ENCODE data around the gene MRGPRE. TPM values are rescaled to one million over a fixed set of nuclear protein-coding genes. Genes with fewer than 3 reads are reported as not detected.
A peak's percentile ranks its signal among the peaks of the same experiment; 100 is the strongest.

MRGPRE gene
- total and polyA plus RNA-seq, 4 donors, result not detected

DNA sequence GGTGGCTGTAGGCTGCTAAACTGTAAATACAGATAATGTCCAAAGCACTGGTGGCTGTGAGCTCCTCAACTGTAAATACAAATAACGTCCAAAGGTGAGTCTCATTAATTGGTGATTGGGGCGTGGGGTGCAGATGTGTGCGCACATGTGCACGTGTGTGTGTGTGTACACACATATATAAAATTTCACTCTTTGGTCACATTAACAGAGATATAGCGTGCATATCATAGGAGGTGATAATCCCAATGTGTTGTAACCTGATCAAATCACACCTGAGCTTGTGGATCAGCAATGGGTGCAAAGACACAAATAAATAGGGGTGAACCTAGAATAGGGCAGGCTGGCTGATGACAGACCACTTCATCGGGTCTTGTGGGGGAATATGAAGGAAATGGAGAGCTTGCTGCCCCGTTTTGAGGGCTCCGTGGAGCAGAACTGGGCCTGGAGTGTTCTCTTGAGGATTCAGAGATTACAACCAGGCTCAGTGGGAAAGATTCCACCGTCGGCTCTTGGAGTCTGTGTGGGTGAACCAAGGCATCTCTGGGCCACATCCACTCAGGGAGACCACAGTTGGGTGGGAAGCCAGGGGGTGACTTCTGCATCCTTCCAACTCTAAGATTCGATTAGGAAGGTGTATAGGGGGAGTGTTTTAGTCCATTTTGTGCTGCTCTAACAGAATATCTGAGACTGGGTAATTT is 42.2 kb downstream of the MRGPRE start:
- Histone ChIP-seq H3K9me3 (ENCODE audit: control insufficient read depth, low read length) (no peaks in the 10 kb centered on the region), H3K4me3 (ENCODE audit: low read length in 2 of 2) (no peak overlapping the region), H3K4me1 (ENCODE audit: control insufficient read depth in 1 of 2, insufficient read depth in 2 of 2, low read length in 2 of 2) (no peaks in the 10 kb centered on the region), H3K27ac (ENCODE audit: low read depth in 1 of 2, low read length in 2 of 2) (no peak overlapping the region), H3K27me3 (ENCODE audit: control insufficient read depth in 1 of 2, insufficient read depth in 2 of 2, low read length in 1 of 2) (no peaks in the 10 kb centered on the region), H3K36me3 (ENCODE audit: control insufficient read depth in 1 of 2, insufficient read depth in 2 of 2, low read length in 1 of 2) (no peaks in the 10 kb centered on the region)
- peak; percentile 28 to 50 for DNase-seq
- intact Hi-C loops (cut with DNase I), result no loop called here
- ATAC-seq (ENCODE audit: low FRiP score), result no peak
- 86% methylated on average over 11 of the region's 11 CpGs for WGBS, 2 donors

DNA sequence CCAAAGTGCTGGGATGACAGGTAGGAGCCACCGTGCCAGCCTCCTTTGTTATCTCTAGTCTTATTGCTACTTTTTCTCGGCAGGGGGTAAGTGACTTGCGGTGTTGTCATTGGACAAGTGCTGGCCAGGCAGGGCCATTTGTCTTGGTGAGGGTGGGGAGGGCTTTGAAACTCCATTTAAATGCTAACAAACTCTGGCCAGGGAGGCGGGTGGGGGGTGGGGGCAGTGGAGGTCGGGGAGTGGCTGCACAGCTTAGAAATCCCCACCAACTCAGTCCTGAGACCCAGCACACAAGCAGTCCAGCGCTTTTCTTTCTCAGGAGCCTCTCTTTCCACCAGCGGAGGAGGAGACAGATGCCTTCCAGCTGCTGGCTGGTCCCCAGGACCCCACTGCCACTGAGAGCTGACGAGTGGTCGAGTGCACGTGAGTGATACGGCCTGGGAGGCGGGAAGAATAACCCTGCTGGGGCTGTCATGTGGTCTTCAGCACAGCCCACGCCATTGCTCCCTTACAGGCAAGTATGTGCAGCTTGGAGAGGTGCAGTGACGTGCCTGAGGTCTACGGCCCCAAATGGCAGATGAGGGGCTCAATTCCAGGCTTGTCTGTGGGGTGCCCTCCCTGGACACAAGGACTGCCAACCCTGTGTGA is 42.9 kb downstream of the MRGPRE start:
- Histone ChIP-seq H3K36me3 (ENCODE audit: control insufficient read depth in 1 of 2, insufficient read depth in 2 of 2, low read length in 1 of 2) (no peaks in the 10 kb centered on the region), H3K9me3 (ENCODE audit: control insufficient read depth, low read length) (no peaks in the 10 kb centered on the region), H3K4me1 (ENCODE audit: control insufficient read depth in 1 of 2, insufficient read depth in 2 of 2, low read length in 2 of 2) (no peaks in the 10 kb centered on the region), H3K27me3 (ENCODE audit: control insufficient read depth in 1 of 2, insufficient read depth in 2 of 2, low read length in 1 of 2) (no peaks in the 10 kb centered on the region), H3K27ac (ENCODE audit: low read depth in 1 of 2, low read length in 2 of 2) (no peak overlapping the region), H3K4me3 (ENCODE audit: low read length in 2 of 2) (no peak overlapping the region)
- 57 to 59% methylated on average over 15 of the region's 15 CpGs for WGBS, 2 donors
- DNase-seq (peak in 1 of 2 donors; percentile 26), ATAC-seq (ENCODE audit: low FRiP score) (no peak)
- intact Hi-C loops (cut with DNase I), result no loop called here

DNA sequence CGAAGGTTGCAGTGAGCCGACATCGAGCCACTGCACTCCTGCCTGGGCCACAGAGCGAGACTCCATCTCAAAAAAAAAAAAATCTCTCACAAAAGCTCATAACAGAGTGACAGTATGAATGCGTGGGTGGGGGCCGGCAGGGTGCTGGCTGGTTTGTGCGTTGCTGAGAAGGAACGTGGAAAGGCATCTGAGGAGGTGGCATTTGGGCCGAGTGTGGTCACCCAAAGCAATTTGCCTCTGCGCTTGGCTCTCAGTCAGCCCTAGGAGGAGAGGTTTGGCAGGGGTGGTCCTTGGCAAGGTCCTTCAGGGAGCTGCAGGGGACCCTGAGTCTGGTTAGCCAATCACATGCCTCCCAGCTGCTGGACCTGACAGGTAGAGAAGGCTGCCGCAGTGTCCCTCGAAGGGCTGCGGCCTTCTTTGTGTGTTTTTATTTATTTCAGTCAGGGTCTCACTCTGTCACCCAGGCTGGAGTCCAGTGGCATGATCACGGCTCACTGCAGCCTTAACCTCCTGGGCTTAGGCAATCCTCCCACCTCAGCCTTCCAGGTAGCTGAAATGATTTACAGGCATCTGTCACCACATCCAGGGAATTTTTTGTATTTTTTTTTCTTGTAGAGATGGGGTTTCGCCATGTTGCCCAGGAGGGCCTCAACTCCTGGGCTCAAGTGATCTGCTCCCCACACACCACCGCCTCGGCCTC is 43.6 kb downstream of the MRGPRE start:
- Histone ChIP-seq H3K4me3 (ENCODE audit: low read length in 2 of 2) (no peak overlapping the region), H3K27me3 (ENCODE audit: control insufficient read depth in 1 of 2, insufficient read depth in 2 of 2, low read length in 1 of 2) (no peaks in the 10 kb centered on the region), H3K36me3 (ENCODE audit: control insufficient read depth in 1 of 2, insufficient read depth in 2 of 2, low read length in 1 of 2) (no peaks in the 10 kb centered on the region), H3K9me3 (ENCODE audit: control insufficient read depth, low read length) (no peaks in the 10 kb centered on the region), H3K4me1 (ENCODE audit: control insufficient read depth in 1 of 2, insufficient read depth in 2 of 2, low read length in 2 of 2) (no peaks in the 10 kb centered on the region), H3K27ac (ENCODE audit: low read depth in 1 of 2, low read length in 2 of 2) (no peak overlapping the region)
- intact Hi-C loops (cut with DNase I), result no loop called here
- ATAC-seq (ENCODE audit: low FRiP score) (no peak), DNase-seq (peak in 1 of 2 donors; percentile 17)
- WGBS, 2 donors, result 82 to 83% methylated on average over 17 of the region's 17 CpGs

DNA sequence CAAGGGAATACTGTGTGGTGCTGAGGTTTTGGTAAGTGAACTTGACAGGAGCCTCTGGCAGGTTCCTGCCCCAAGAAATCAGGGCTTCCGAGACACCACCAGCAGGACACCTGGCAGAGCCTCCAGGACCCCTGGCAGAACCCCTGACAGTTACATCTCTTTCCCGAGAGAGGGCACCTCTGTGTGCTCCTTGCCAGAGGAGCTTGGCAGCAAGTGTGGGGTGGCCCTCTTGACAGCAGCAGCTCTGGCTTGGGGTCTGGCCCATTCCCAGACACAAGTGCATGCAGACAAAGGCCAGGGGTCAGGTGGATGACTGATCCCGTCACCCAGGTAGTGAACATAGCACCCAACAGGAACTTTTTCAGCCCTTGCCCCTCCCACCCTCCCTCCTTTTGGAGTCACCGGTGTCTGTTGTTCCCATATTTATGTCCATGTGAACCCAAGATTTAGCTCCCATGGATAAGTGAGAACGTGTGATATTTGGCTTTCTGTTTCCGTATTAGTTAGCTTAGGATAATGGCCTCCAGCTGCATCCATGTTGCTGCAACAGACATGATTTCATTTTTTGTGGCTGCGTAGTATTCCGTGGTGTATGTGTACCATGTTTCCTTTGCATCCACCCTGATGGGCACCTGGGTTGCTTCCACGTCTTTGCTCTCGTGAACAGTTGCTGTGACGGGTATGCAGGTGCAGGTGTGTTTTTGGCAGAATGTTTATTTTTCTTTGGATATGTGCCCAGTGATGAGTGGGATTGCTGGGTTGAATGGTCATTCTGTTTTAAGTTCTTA is 45.9 kb downstream of the MRGPRE start:
- 88 to 92% methylated on average over 11 of the region's 11 CpGs for WGBS, 2 donors
- H3K4me1 ChIP-seq (ENCODE audit: control insufficient read depth in 1 of 2, insufficient read depth in 2 of 2, low read length in 2 of 2), result no peaks in the 10 kb centered on the region
- intact Hi-C loops (cut with DNase I), result no loop called here
- no peak overlapping the region for H3K4me3 ChIP-seq (ENCODE audit: low read length in 2 of 2)
- DNase-seq (no peak), ATAC-seq (ENCODE audit: low FRiP score) (no peak)
- H3K36me3 ChIP-seq (ENCODE audit: control insufficient read depth in 1 of 2, insufficient read depth in 2 of 2, low read length in 1 of 2), result no peaks in the 10 kb centered on the region
- no peaks in the 10 kb centered on the region for H3K27me3 ChIP-seq (ENCODE audit: control insufficient read depth in 1 of 2, insufficient read depth in 2 of 2, low read length in 1 of 2)
- H3K9me3 ChIP-seq (ENCODE audit: control insufficient read depth, low read length), result no peaks in the 10 kb centered on the region
- H3K27ac ChIP-seq (ENCODE audit: low read depth in 1 of 2, low read length in 2 of 2), result no peak overlapping the region

DNA sequence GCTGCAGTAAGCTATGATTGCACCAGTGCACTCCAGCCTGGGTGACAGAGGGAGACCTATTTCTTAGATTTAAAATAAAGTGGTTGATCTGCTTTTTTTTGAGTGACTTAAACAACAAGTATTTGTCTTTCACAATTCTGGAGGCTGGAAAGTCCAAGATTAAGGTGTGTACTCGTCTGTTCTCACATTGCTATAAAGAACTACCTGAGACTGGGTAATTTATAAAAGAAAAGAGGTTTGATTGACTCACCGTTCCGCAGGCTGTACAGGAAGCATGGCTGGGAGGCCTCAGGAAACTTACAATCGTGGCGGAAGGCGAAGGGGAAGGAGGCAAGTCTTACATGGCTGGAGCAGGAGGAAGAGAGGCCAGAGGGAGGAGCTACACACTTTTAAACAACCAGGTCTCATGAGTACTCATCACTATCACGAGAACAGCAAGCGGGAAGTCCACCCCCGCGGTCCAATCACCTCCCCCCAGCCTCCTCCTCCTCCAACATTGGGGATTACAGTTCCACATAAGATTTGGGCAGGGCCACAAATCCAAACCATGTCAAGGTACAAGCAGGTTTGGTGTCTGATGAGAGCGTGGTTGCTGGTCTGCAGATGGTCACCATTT is 47.4 kb downstream of the MRGPRE start:
- intact Hi-C loops (cut with DNase I), result no loop called here
- no peaks in the 10 kb centered on the region for H3K9me3 ChIP-seq (ENCODE audit: control insufficient read depth, low read length)
- no peaks in the 10 kb centered on the region for H3K36me3 ChIP-seq (ENCODE audit: control insufficient read depth in 1 of 2, insufficient read depth in 2 of 2, low read length in 1 of 2)
- no peak overlapping the region for H3K27ac ChIP-seq (ENCODE audit: low read depth in 1 of 2, low read length in 2 of 2)
- H3K4me3 ChIP-seq (ENCODE audit: low read length in 2 of 2), result no peak overlapping the region
- WGBS, 2 donors, result 93 to 97% methylated on average over 11 of the region's 11 CpGs
- H3K27me3 ChIP-seq (ENCODE audit: control insufficient read depth in 1 of 2, insufficient read depth in 2 of 2, low read length in 1 of 2), result no peaks in the 10 kb centered on the region
- DNase-seq, result no peak
- no peaks in the 10 kb centered on the region for H3K4me1 ChIP-seq (ENCODE audit: control insufficient read depth in 1 of 2, insufficient read depth in 2 of 2, low read length in 2 of 2)
- no peak for ATAC-seq (ENCODE audit: low FRiP score)

DNA sequence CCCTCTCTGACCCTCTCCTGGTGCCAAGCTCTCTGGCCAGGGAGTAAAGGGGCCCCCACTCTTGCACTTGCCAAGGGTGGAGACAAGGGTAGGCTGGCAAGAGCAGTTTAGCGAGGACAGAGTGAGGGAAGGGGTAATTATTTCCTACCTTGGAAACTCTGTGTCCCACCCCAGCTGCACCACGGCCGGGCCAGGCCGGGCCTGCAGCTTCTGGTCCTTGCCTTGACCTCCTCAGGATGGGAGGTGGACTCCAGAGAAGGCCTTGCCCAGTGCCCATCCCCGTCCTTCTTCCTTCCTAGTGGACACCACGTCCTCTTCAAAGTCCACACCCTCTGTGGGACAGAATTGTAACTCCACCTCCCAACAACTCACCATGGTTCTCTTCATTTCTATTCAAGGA is 48.7 kb downstream of the MRGPRE start:
- intact Hi-C loops (cut with DNase I), result no loop called here

DNA sequence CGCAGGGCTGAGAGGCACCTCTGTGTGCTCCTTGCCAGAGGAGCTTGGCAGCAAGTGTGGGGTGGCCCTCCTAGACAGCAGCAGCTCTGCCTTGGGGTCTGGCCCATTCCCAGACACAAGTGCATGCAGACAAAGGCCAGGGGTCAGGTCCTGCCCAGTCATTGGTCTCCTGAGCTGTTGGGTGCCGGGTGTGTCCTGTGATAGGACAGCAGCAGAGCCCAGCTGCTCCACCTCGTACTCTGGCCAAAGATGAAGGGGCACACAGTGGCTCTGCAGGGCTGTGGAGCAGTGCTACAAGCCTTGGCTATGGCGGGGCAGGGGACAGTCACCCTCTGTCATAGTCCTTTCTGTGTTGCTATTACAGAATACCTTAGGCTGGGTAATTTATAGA is 49.8 kb downstream of the MRGPRE start:
- DNase-seq (peak; percentile 32 to 63), ATAC-seq (ENCODE audit: low FRiP score) (no peak)
- 95 to 97% methylated on average over 4 of the region's 4 CpGs for WGBS, 2 donors
- intact Hi-C loops (cut with DNase I), result no loop called here
- Histone ChIP-seq H3K9me3 (ENCODE audit: control insufficient read depth, low read length) (no peaks in the 10 kb centered on the region), H3K4me3 (ENCODE audit: low read length in 2 of 2) (no peak overlapping the region), H3K27me3 (ENCODE audit: control insufficient read depth in 1 of 2, insufficient read depth in 2 of 2, low read length in 1 of 2) (no peaks in the 10 kb centered on the region), H3K4me1 (ENCODE audit: control insufficient read depth in 1 of 2, insufficient read depth in 2 of 2, low read length in 2 of 2) (no peaks in the 10 kb centered on the region), H3K27ac (ENCODE audit: low read depth in 1 of 2, low read length in 2 of 2) (no peak overlapping the region), H3K36me3 (ENCODE audit: control insufficient read depth in 1 of 2, insufficient read depth in 2 of 2, low read length in 1 of 2) (no peaks in the 10 kb centered on the region)

More for the DNA sequence above, 48.7 kb downstream of the MRGPRE start:
- Histone ChIP-seq H3K4me1 (ENCODE audit: control insufficient read depth in 1 of 2, insufficient read depth in 2 of 2, low read length in 2 of 2) (no peaks in the 10 kb centered on the region), H3K36me3 (ENCODE audit: control insufficient read depth in 1 of 2, insufficient read depth in 2 of 2, low read length in 1 of 2) (no peaks in the 10 kb centered on the region), H3K4me3 (ENCODE audit: low read length in 2 of 2) (no peak overlapping the region), H3K27ac (ENCODE audit: low read depth in 1 of 2, low read length in 2 of 2) (no peak overlapping the region), H3K9me3 (ENCODE audit: control insufficient read depth, low read length) (no peaks in the 10 kb centered on the region), H3K27me3 (ENCODE audit: control insufficient read depth in 1 of 2, insufficient read depth in 2 of 2, low read length in 1 of 2) (no peaks in the 10 kb centered on the region)
- DNase-seq, result peak in 1 of 2 donors; percentile 29
- no peak for ATAC-seq (ENCODE audit: low FRiP score)
- WGBS, 2 donors, result 94 to 97% methylated on average over 6 of the region's 6 CpGs

DNA sequence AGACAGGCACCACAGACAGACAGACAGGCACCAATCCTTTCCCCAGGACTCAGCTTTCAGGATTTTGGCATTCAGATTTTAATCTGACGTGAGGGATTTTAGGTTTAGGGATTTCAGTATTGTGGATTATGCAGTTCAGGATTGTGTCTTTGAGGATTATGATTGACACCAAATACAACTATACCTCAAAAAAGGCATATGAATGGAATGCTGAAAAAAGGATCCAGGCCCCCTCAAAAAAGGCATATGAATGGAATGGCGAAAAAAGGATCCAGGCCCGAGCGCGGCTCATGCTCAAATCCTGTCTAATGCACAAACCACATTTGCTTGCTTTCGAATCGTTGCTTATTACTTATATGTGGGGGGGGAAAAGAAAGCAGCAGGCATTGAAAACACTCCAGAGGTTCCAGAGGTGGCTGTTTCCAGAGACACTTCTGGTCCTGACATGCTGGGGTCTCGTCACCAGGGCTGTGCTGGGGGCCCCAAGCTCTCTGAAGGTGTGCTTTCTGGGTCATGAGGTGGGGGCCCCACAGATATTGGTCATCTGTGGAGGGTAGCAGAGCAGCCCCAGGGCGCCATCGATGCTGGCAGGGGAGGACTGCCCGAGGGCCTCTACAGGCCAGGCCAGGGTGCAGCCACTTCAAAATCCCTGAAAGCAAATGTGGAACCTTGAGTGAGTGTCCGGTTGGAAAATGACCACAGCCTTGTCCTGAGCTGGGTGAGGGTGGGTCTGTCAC is 50.3 kb downstream of the MRGPRE start:
- no peaks in the 10 kb centered on the region for H3K36me3 ChIP-seq (ENCODE audit: control insufficient read depth in 1 of 2, insufficient read depth in 2 of 2, low read length in 1 of 2)
- intact Hi-C loops (cut with DNase I), result no loop called here
- 93 to 94% methylated on average over 12 of the region's 12 CpGs for WGBS, 2 donors

More for the DNA sequence above, 50.3 kb downstream of the MRGPRE start:
- no peaks in the 10 kb centered on the region for H3K9me3 ChIP-seq (ENCODE audit: control insufficient read depth, low read length)
- ATAC-seq (ENCODE audit: low FRiP score), result no peak
- H3K4me1 ChIP-seq (ENCODE audit: control insufficient read depth in 1 of 2, insufficient read depth in 2 of 2, low read length in 2 of 2), result no peaks in the 10 kb centered on the region
- peak in 1 of 2 donors; percentile 46 for DNase-seq
- H3K4me3 ChIP-seq (ENCODE audit: low read length in 2 of 2), result no peak overlapping the region
- no peaks in the 10 kb centered on the region for H3K27me3 ChIP-seq (ENCODE audit: control insufficient read depth in 1 of 2, insufficient read depth in 2 of 2, low read length in 1 of 2)
- H3K27ac ChIP-seq (ENCODE audit: low read depth in 1 of 2, low read length in 2 of 2), result no peak overlapping the region
